Neural progenitor cell (in vitro differentiated cells): ENCODE data around the gene SAMHD1. TPM values are rescaled to one million over a fixed set of nuclear protein-coding genes. Genes with fewer than 3 reads are reported as not detected.
"Not testable (repeated sequence)": the region's sequence is repeated elsewhere in the genome, so short reads cannot be mapped to it uniquely, and the experiment has no call there.

ENCODE experiments used
- DNase-seq: peaks from one replicate; pipeline ENCODE4 v3.0.0-alpha.2; 2016; ENCODE audit warnings: low spot score
- H2AFZ ChIP-seq: fragments of 200-600 bp; sonication (generic); replicated peaks from 2 replicates; pipeline ENCODE4 v1.6.1; 2016; ENCODE audit warnings: antibody characterized with exemption
- H3F3A ChIP-seq: fragments of 200-600 bp; sonication (generic); 2 replicates; pipeline ENCODE4 v1.6.1; 2016; ENCODE audit warnings: antibody characterized with exemption, low read depth
- H3K27ac ChIP-seq: fragments of 200-600 bp; sonication (generic); 2 replicates; pipeline ENCODE4 v1.5.1; 2016; ENCODE audit warnings: mild to moderate bottlenecking
- H3K27me3 ChIP-seq: fragments of 200-600 bp; sonication (generic); 2 replicates; pipeline ENCODE4 v1.6.1; 2016; ENCODE audit warnings: mild to moderate bottlenecking, moderate library complexity
- H3K36me3 ChIP-seq: fragments of 200-600 bp; sonication (generic); 2 replicates; pipeline ENCODE4 v1.5.1; 2016
- H3K4me1 ChIP-seq: fragments of 200-600 bp; sonication (generic); 2 replicates; pipeline ENCODE4 v1.6.1; 2016; ENCODE audit warnings: mixed run types
- H3K4me2 ChIP-seq: fragments of 200-600 bp; sonication (generic); 2 replicates; pipeline ENCODE4 v1.6.1; 2016
- H3K4me3 ChIP-seq: fragments of 200-600 bp; sonication (generic); 2 replicates; pipeline ENCODE4 v1.5.1; 2016
- H3K79me2 ChIP-seq: fragments of 200-600 bp; sonication (generic); 2 replicates; pipeline ENCODE4 v1.6.1; 2016; ENCODE audit warnings: low read depth
- H3K9ac ChIP-seq: fragments of 200-600 bp; sonication (generic); 2 replicates; pipeline ENCODE4 v1.6.1; 2016
- H3K9me3 ChIP-seq: fragments of 200-600 bp; sonication (generic); 2 replicates; pipeline ENCODE4 v1.5.1; 2016; ENCODE audit warnings: low read depth
- H4K20me1 ChIP-seq: fragments of 200-600 bp; sonication (generic); 2 replicates; pipeline ENCODE4 v1.6.1; 2016; ENCODE audit warnings: low read depth
- H3K27ac Mint-ChIP-seq: 3 replicates; pipeline ENCODE4 v1.8.0; 2021; ENCODE audit warnings: mixed read lengths
- H3K27me3 Mint-ChIP-seq: 2 replicates; pipeline ENCODE4 v1.8.0; 2022; ENCODE audit warnings: low read depth, mild to moderate bottlenecking, inconsistent platforms, moderate library complexity, mixed read lengths; ENCODE audit not compliant: insufficient read depth
- H3K36me3 Mint-ChIP-seq: 3 replicates; pipeline ENCODE4 v1.8.0; 2021; ENCODE audit warnings: mixed read lengths
- H3K4me1 Mint-ChIP-seq: 3 replicates; pipeline ENCODE4 v1.8.0; 2021; ENCODE audit warnings: mixed read lengths
- H3K4me3 Mint-ChIP-seq: 3 replicates; pipeline ENCODE4 v1.8.0; 2021; ENCODE audit warnings: mild to moderate bottlenecking, moderate library complexity, mixed read lengths
- H3K9me3 Mint-ChIP-seq: 3 replicates; pipeline ENCODE4 v1.8.0; 2020; ENCODE audit warnings: mixed read lengths
- EZH2 ChIP-seq: fragments of 200-600 bp; sonication (generic); IDR thresholded peaks from 2 replicates; pipeline ENCODE4 v1.6.1; 2017; ENCODE audit warnings: antibody characterized with exemption, mild to moderate bottlenecking, moderate library complexity
- EZH2phosphoT487 ChIP-seq: fragments of 200-600 bp; sonication (generic); IDR thresholded peaks from 2 replicates; pipeline ENCODE4 v1.6.1; 2017; ENCODE audit warnings: antibody characterized with exemption
- total RNA-seq: library from RNA; depleted of rRNA; stranded (reverse); fragments of >200 nt; gene quantifications from 2 replicates; pipeline ENCODE4 v1.2.3, GENCODE V29; 2015; ENCODE audit warnings: low replicate concordance
- TF ChIP-seq, protein P1 (sequence below): fragments of 200-600 bp; sonication (generic); IDR thresholded peaks from 2 replicates; pipeline ENCODE4 v1.5.1; 2017; ENCODE audit warnings: antibody characterized with exemption, mild to moderate bottlenecking

The SAMHD1 gene
- total RNA-seq, 1 donor from 2014 or later = 29.0 TPM

DNA sequence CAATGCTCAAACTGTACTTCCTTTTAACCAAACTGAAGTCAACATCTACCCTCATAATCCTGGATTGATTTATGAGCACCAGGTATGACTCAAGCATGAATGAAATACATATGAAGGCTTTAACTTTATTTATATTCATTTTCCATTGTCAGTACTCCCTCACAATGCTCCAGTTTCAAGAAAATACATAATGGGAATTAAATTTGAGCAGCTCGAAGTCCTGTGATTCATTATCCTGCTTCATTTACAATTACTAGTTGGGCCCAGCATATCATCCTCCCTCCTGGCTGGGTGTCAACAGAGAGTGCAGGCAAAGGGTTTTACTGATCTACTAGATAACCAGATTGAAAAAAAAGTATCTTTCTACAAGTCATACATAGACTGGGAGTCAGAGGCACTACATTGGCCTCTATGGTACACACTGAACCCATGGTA is 10.1 kb downstream of the SAMHD1 start:
- Mint-ChIP-seq H3K27ac (no peak overlapping the region), H3K4me3 (no peak overlapping the region), H3K27me3 (peaks cover 2% of the 10 kb centered on the region), H3K36me3 (no peaks in the 10 kb centered on the region), H3K4me1 (no peaks in the 10 kb centered on the region), H3K9me3 (no peaks in the 10 kb centered on the region)
- no peak for DNase-seq
- H3K9me3 ChIP-seq = no peaks in the 10 kb centered on the region
- no peaks in the 10 kb centered on the region for H4K20me1 ChIP-seq
- H3K79me2 ChIP-seq = no peaks in the 10 kb centered on the region
- no peak overlapping the region for H3K9ac ChIP-seq
- H3F3A ChIP-seq = peaks cover 3% of the 10 kb centered on the region
- no peak overlapping the region for H2AFZ ChIP-seq
- H3K4me3 ChIP-seq = no peak overlapping the region
- no peaks in the 10 kb centered on the region for H3K4me1 ChIP-seq
- no peaks in the 10 kb centered on the region for H3K27me3 ChIP-seq
- no peaks in the 10 kb centered on the region for H3K36me3 ChIP-seq
- TF ChIP-seq EZH2 (no peak), EZH2phosphoT487 (no peak)
- no peak overlapping the region for H3K4me2 ChIP-seq
- no peak overlapping the region for H3K27ac ChIP-seq

DNA sequence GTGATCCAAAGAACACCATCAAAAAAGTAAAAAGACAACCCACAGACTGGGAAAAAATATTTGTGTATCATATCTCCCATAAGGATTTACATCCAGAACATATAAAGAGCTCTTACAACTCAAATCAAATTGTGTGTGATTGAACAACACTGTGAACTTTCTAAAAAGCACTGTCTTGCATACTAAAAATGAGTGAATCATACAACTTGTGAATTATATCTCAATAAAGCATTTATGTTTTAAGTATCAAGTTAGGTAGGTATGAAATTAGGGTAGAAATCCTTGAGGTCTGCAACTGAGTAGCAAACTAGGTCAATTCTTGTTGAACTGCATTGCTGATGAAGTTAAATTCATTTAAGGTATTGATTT is 14.1 kb downstream of the SAMHD1 start:
- no peak overlapping the region for H3K4me2 ChIP-seq
- H3K4me1 ChIP-seq = no peaks in the 10 kb centered on the region
- TF ChIP-seq EZH2 (no peak), EZH2phosphoT487 (no peak)
- TF ChIP-seq, protein P1, sequence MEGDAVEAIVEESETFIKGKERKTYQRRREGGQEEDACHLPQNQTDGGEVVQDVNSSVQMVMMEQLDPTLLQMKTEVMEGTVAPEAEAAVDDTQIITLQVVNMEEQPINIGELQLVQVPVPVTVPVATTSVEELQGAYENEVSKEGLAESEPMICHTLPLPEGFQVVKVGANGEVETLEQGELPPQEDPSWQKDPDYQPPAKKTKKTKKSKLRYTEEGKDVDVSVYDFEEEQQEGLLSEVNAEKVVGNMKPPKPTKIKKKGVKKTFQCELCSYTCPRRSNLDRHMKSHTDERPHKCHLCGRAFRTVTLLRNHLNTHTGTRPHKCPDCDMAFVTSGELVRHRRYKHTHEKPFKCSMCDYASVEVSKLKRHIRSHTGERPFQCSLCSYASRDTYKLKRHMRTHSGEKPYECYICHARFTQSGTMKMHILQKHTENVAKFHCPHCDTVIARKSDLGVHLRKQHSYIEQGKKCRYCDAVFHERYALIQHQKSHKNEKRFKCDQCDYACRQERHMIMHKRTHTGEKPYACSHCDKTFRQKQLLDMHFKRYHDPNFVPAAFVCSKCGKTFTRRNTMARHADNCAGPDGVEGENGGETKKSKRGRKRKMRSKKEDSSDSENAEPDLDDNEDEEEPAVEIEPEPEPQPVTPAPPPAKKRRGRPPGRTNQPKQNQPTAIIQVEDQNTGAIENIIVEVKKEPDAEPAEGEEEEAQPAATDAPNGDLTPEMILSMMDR = no peak
- Mint-ChIP-seq H3K4me1 (no peaks in the 10 kb centered on the region), H3K27ac (no peak overlapping the region), H3K27me3 (no peaks in the 10 kb centered on the region), H3K4me3 (no peak overlapping the region), H3K36me3 (no peaks in the 10 kb centered on the region), H3K9me3 (no peaks in the 10 kb centered on the region)
- H3K9me3 ChIP-seq = no peaks in the 10 kb centered on the region
- no peaks in the 10 kb centered on the region for H4K20me1 ChIP-seq
- no peaks in the 10 kb centered on the region for H3K79me2 ChIP-seq
- no peak overlapping the region for H3K9ac ChIP-seq
- DNase-seq = no peak
- no peaks in the 10 kb centered on the region for H3K27me3 ChIP-seq
- no peak overlapping the region for H3K27ac ChIP-seq
- no peaks in the 10 kb centered on the region for H3F3A ChIP-seq
- no peak overlapping the region for H2AFZ ChIP-seq
- no peak overlapping the region for H3K4me3 ChIP-seq
- no peaks in the 10 kb centered on the region for H3K36me3 ChIP-seq

DNA sequence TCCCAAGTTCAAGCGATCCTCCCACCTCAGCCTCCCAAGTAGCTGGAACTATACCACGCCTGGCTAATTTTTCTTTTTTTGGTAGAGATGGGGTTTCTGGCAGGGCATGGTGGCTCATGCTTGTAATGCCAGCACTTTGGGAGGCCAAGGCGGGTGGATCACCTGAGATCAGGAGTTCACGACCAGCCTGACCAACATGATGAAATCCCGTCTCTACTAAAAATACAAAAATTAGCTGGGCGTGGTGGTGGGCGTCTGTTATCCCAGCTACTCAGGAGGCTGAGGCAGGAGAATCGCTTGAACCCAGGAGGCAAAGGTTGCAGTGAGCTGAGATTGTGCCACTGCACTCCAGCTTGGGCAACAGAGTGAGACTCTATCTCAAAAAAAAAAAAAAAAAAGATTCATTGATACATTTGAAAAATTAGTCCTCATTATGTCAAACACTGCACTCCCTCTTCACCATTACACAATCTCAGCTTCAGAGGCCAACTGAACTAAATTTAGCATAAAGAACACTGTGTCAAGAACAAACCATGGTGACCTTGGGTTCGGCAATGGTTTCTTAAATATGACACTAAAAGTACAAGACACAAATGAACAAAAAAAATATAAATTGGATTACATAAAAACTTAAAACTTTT is 14.6 kb downstream of the SAMHD1 start:
- H3K4me3 ChIP-seq, H2AFZ ChIP-seq, DNase-seq, H3K27me3 ChIP-seq, H3K9me3 ChIP-seq, H3K4me1 Mint-ChIP-seq, H3K4me3 Mint-ChIP-seq, H3K4me1 ChIP-seq, H3K27me3 Mint-ChIP-seq, H3K36me3 ChIP-seq, H3K9ac ChIP-seq, H3K36me3 Mint-ChIP-seq, H3K4me2 ChIP-seq, H4K20me1 ChIP-seq, H3K79me2 ChIP-seq, H3F3A ChIP-seq, H3K27ac ChIP-seq, H3K9me3 Mint-ChIP-seq, H3K27ac Mint-ChIP-seq: not testable (repeated sequence)

DNA sequence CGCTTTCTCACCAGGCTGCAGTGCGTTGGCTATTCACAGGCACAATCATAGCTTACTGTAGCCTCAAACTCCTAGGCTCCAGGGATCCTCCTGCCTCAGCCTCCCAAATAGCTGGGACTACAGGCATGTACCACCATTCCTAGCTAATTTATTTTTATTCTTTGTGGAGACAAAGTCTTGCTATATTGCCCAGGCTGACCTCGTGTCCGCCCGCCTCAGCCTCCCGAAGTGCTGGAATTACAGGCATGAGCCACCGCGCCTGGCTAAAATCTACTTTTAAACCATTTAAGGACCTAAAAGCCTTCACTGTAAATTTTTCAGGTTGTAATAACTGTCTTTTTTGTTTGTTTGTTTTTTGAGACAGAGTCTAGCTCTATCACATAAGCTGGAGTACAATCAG is 15.2 kb downstream of the SAMHD1 start:
- no peaks in the 10 kb centered on the region for H4K20me1 ChIP-seq
- Mint-ChIP-seq H3K27ac (no peak overlapping the region), H3K27me3 (no peaks in the 10 kb centered on the region), H3K9me3 (no peaks in the 10 kb centered on the region), H3K4me1 (no peaks in the 10 kb centered on the region), H3K36me3 (no peaks in the 10 kb centered on the region), H3K4me3 (no peak overlapping the region)
- H2AFZ ChIP-seq = no peak overlapping the region
- H3K27me3 ChIP-seq = no peaks in the 10 kb centered on the region
- H3K4me2 ChIP-seq = no peak overlapping the region
- no peak for DNase-seq
- no peak overlapping the region for H3K27ac ChIP-seq
- H3K9ac ChIP-seq = no peak overlapping the region
- TF ChIP-seq, protein P1 = no peak
- TF ChIP-seq EZH2 (no peak), EZH2phosphoT487 (no peak)
- H3F3A ChIP-seq = no peaks in the 10 kb centered on the region
- no peak overlapping the region for H3K4me3 ChIP-seq
- no peaks in the 10 kb centered on the region for H3K79me2 ChIP-seq
- H3K9me3 ChIP-seq = no peaks in the 10 kb centered on the region
- H3K36me3 ChIP-seq = no peaks in the 10 kb centered on the region
- H3K4me1 ChIP-seq = no peaks in the 10 kb centered on the region

DNA sequence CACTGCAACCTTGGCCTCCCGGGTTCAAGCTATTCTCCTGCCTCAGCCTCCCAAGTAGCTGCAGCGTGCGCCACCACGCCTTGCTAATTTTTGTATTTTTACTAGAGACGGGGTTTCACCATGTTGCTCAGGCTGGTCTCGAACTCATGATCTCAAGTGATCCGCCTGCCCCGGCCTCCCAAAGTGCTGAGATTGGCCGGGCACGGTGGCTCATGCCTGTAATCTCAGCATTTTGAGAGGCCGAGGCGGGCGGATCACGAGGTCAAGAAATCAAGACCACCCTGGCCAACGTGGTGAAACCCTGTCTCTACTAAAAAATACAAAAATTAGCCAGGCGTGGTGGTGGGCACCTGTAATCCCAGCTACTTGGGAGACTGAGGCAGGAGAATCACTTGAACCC is 17.9 kb downstream of the SAMHD1 start:
- not testable (repeated sequence) for H3K27ac ChIP-seq, H4K20me1 ChIP-seq, H2AFZ ChIP-seq, H3K4me1 ChIP-seq, H3K4me3 ChIP-seq, DNase-seq, H3K27ac Mint-ChIP-seq, H3K36me3 ChIP-seq, H3F3A ChIP-seq, H3K4me2 ChIP-seq, H3K36me3 Mint-ChIP-seq, H3K27me3 ChIP-seq, H3K79me2 ChIP-seq, H3K4me3 Mint-ChIP-seq, H3K9me3 Mint-ChIP-seq, H3K4me1 Mint-ChIP-seq, H3K9me3 ChIP-seq, H3K9ac ChIP-seq, H3K27me3 Mint-ChIP-seq
